A673 (cell line): ENCODE results near the gene SLC43A1.

ENCODE experiments used
- EZH2 ChIP-seq: fragments of 200-600 bp; sonication (generic); IDR thresholded peaks from 2 replicates; pipeline ENCODE4 v1.6.1; 2017; ENCODE audit warnings: borderline replicate concordance, low read depth, mild to moderate bottlenecking, mixed read lengths, antibody characterized with exemption, low read length; ENCODE audit not compliant: poor library complexity, severe bottlenecking
- TF ChIP-seq, protein P1 (sequence below): fragments of 300-800, 200-600 bp; sonication (generic); conservative IDR thresholded peaks from 2 replicates; pipeline ENCODE4 v1.5.1; 2017; ENCODE audit warnings: low read depth, mild to moderate bottlenecking, antibody characterized with exemption, low read length, moderate library complexity, mixed read lengths

DNA sequence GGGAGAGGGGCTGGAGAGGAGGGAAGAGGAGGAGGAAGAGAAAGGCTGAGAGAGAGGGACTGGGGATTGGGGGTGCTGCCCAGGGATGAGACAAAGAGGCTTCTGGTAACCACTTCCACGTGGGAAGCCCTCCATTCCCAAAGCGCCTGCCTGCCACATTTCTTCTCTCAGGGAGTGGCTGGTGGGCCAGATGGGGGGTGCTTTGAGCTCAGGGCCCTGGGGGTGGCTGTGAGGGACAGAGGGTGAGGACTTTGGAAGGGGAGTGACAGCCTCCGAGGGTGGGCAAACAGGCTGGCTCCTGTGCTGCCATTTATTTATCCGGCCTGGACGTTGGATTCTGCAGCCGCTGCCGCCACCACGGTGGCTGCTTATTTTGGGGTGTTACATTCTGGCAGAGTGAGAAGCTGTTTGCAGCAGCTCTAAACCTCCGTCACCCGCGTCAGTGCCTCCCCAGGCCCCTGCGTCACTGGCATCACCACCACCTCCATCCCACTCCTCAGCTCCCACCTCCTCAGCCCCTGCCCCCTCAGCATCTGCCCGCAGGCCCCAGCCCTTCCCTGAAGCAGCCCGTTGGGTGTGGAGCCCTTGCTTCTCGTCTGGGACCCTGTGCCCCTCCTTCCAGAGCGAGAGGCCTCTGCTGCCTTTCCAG lies 53.5 kb downstream of the SLC43A1 start:
- TF ChIP-seq, protein P1, sequence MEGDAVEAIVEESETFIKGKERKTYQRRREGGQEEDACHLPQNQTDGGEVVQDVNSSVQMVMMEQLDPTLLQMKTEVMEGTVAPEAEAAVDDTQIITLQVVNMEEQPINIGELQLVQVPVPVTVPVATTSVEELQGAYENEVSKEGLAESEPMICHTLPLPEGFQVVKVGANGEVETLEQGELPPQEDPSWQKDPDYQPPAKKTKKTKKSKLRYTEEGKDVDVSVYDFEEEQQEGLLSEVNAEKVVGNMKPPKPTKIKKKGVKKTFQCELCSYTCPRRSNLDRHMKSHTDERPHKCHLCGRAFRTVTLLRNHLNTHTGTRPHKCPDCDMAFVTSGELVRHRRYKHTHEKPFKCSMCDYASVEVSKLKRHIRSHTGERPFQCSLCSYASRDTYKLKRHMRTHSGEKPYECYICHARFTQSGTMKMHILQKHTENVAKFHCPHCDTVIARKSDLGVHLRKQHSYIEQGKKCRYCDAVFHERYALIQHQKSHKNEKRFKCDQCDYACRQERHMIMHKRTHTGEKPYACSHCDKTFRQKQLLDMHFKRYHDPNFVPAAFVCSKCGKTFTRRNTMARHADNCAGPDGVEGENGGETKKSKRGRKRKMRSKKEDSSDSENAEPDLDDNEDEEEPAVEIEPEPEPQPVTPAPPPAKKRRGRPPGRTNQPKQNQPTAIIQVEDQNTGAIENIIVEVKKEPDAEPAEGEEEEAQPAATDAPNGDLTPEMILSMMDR = no peak
- TF ChIP-seq EZH2 = no peak
